ENCODE results near the gene MTMR12.

The MTMR12 gene, protein sequence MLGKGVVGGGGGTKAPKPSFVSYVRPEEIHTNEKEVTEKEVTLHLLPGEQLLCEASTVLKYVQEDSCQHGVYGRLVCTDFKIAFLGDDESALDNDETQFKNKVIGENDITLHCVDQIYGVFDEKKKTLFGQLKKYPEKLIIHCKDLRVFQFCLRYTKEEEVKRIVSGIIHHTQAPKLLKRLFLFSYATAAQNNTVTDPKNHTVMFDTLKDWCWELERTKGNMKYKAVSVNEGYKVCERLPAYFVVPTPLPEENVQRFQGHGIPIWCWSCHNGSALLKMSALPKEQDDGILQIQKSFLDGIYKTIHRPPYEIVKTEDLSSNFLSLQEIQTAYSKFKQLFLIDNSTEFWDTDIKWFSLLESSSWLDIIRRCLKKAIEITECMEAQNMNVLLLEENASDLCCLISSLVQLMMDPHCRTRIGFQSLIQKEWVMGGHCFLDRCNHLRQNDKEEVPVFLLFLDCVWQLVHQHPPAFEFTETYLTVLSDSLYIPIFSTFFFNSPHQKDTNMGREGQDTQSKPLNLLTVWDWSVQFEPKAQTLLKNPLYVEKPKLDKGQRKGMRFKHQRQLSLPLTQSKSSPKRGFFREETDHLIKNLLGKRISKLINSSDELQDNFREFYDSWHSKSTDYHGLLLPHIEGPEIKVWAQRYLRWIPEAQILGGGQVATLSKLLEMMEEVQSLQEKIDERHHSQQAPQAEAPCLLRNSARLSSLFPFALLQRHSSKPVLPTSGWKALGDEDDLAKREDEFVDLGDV

DNA sequence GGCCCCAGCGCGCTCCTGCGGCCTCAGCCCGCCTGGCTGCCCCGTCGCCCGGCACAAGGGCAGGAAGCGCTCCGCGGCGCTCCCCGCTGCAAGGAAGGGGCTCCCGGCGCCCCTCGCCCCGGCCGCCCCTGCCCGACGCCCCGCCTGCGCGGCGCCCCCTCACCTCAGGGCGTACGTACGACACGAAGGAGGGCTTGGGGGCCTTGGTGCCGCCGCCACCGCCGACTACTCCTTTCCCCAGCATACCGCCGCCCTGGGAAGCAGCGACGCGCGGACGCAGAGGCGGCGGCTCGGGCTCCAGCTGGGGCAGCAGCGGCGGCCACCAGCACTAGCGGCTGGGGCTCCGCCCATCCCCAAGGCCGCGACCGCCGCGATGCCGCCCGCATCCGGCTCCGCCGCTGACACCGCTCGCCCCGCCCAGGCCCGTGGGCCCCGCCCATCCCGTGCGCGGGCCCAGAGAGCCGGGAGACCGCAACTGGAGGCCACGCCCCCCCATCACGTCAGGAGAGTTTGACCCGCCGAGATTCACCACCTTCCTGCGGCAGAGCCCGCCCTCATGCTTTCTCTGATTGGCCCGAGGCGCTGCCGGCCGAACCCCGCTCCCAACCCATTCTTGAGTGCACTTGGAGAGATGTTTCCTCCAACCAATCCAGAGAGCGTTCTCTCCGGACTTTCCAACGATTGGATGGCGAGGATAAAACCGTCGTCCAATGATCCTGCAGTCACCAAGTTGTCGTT lies at the start of gene MTMR12:
MTMR12 (minus strand) TSS at position 345 of the 738 bp plus-strand sequence; CDS start at position 244, 101 bp downstream.
- peak; percentile 99 for DNase-seq

DNA sequence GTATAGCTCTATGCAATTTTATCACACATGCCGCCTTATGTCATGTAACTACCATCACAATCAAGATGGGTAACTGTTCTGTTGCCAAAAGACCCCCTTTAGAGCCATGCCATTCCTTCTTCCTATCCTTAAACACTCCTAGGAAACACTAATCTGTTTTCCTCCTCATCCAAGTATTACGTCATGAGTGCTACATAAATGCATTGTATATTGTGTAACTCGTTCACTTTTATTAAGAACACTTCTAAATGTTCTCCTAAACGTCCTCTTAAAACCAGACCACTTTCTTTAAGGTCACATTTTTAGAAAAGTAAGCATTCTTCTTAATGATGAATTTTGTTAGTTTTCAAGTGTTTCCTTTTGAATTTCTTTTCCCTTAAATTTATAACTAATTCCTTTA lies 49.8 kb upstream of the MTMR12 start:
- DNase-seq, result no peak

DNA sequence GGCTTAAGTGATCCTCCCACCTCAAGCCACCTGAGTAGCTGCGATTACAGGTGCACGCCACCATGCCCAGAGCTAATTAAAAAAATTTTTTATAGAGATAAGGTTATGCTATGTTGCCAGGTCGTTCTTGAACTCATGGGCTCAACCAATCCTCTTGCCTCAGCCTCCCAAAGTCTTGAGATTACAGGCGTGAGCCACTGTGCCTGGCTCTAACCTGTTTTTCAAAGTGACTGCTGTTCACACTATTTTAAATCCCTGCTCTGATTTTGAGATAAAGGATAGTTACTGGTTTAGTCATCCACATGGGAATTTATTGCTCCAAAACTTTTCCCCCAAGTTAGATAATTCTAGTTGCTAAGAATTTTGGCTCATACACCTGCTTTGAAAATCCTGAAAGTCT lies 48.2 kb upstream of the MTMR12 start:
- no peak for DNase-seq

DNA sequence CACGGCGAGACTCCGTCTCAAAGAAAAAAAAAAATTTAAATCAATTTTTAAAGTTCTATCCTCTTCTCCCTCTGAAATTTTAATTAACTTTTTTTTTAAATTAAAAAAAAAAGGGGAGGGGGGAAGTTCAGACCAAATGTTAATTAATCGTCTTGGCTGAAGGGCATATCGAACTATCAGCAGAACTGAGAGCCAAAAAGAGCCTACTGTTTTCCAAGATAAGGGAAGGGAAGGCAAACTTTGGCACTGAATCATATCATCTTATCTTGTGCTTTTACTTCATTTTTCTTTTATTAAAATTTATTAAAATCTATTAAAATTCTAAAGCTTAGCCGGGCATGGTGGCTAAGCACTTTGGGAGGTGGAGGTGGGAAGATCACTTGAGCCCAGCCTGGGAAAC lies 45.9 kb upstream of the MTMR12 start:
- DNase-seq, result no peak

DNA sequence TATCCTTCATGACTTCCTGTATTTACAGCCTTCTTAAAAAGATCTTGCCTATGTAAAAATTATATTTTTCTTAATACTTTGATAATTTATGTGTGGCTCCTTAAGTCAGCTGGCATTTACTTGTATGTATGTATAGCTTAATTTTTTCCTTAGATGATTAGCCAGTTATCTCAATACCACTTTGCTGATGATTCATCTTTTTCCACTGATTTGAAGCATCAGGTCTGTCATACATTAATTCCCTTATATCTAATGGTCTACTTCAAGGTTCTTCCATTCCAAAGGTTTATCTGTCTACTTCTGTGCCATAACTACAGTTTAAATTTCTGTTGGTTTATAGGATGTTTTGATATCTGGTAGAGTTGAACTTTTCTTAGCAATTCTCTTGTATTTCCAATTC lies 44.9 kb upstream of the MTMR12 start:
- DNase-seq, result no peak

DNA sequence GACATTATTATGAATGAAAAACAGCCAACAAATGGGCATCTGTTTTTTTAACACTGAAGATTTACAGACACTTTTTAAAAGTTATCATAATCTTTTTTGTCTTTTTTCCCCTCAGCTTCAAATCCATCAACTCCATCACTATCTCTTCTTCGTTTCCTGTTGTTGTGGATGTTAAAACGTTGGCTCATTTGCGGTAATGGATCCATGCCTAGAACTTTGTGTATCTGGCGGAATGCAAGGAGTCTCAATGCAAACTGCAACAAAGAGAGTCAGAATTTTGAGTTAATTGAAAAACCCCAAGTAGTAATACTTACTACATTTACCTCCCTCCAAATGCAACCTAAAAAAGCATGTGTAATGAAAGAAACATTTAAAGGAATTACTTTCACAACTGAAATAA lies 42.9 kb upstream of the MTMR12 start:
- DNase-seq, result no peak

DNA sequence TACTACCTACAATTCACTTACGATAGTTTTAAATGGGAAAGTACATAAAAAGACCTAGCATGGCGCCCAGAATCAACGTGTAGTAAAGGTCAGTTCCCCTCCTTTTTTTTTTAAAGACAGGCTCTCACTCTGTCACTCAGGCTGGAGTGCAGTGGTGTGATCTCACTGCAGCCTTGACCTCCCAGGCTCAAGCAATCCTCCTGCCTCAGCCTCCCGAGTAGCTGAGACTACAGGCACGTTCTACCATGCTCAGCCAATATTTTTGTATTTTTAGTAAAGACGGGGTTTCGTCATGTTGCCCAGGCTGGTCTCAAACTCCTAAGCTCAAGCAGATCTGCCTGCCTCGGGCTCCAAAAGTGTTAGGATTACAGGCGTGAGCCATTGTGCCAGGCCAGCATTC lies 40.7 kb upstream of the MTMR12 start:
- DNase-seq, result no peak

DNA sequence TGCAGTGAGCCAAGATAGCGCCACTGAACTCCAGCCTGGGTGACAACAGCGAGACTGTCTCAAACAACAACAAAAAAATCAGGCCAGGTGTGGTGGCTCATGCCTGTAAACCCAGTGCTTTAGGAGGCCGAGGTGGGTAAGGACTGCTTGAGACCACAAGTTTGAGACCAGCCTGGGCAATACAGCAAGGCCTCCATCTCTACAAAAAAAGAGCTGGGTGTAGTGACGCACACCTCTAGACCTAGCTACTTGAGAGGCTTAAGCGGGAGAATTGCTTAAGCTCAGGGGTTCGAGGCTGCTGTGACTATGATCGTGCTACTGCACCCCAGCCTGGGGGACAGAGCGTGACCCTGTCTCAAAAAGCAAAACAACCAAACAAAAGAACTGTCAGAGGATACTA lies 39.9 kb upstream of the MTMR12 start:
- no peak for DNase-seq

DNA sequence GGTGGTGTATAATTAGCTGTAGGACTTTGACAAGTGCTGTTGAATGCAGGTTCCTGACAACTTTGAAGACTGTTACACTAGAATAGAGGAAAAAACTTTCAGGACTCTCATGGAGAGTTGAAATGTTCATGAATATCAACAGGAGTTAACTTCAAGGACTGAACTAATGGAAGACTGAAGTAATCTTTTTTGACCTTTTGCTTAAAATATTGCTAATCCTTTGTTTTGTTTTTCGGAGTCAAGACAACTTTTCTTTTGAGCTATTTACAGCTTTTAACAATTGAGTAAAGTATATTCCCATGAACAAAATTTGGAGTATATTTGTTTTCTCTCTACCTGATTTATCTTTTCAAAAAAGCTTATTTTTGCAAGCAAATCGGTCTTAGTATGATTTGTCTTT lies 34.1 kb upstream of the MTMR12 start:
- DNase-seq, result no peak

DNA sequence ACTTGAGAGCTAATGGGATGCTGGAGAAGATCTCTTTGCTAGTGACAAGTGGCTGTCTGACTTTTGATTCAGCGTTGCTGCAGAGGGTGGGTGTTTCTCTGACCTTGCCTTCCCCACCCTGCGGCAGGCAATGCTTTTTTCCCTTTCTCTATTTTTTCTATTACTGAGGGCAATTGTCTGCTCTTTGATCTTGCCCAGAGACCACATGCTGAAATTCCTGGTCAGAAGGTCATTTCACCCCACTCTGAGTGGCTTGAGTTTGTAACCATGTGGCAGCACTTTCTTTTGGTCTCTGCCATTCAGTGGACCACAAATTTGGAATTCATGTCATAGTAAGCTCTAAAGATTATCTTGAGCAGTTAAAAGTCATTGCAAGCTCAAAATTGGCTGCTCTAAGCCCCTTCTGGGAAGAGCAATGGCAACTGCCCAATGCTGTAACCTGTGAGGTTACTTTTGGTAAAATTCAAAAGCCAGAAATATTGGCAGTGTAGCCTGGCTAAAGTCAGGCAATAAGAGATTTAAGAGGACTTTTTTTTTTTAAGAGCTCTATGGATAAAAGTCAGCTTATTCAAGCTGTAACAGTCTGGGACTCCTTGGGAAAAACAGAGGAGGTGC lies 30.4 kb upstream of the MTMR12 start:
- no peak for DNase-seq

DNA sequence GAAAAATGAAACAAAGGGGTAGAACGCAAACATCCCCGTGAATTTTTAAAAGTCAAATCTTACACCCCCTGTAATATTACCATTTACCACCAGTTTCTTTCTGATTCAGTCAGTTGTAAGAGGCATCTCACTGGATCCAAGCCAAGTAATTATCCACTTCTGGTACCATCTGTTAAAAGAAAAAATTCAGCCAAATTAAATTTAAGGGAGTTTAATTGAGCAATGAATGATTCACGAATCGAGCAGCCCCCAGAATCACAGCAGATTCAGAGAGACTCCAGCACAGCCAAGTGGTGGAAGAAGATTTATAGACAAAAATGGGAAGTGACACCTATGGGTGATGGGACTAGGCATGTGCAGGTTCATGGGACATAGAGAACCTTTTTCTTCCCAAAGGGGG lies 29.9 kb upstream of the MTMR12 start:
- no peak for DNase-seq

DNA sequence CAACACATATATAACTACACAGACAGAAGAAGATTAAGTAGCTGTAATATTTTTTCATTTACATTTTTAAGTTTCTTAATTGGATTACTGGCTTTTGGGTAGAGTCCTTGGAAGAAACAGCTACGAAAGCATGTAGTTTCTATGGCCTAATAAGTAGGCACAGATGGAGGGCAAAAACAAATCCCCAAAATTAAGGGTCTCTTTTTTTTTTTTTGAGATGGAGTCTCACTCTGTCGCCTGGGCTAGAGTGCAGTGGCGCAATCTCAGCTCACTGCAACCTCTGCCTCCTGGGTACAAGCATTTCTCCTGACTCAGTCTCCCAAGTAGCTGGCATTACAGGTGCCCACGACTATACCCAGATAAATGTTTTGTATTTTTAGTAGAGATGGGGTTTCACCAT lies 27.1 kb upstream of the MTMR12 start:
- DNase-seq, result no peak

DNA sequence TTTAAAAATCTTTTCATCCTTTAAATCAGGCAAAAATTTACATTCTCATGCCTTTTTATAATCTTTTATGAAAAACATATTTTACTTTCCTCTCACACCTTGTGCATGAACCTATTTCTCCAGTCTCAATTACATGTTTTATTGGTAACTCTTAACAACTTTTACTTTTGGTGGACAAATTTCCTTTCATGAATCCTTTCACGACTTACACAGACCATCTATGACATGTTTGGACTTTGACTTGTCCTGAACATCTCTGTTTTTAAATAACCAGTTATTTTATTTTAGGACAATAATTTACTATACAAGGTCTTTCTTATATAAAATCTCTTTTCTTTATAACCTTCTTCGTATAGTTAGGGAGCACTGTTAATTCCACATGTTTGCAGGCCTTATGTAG lies 26.5 kb upstream of the MTMR12 start:
- DNase-seq, result no peak

DNA sequence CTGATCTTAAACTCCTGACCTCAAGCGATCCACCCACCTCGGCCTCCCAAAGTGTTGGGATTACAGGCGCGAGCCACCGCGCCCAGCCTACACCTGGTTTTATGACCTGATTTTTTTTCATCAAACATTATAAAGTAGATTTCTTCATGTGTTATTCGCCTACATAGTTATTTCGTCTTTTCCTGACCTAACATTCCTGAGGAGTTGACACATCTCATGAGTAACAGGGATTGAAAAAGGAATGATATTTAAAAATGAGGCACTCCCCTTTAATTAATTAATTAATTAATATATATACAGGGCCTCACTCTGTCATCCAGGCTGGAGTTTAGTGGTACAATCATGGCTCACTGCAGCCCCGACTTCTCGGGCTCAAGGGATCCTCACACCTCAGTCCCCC lies 20.2 kb upstream of the MTMR12 start:
- DNase-seq, result no peak

DNA sequence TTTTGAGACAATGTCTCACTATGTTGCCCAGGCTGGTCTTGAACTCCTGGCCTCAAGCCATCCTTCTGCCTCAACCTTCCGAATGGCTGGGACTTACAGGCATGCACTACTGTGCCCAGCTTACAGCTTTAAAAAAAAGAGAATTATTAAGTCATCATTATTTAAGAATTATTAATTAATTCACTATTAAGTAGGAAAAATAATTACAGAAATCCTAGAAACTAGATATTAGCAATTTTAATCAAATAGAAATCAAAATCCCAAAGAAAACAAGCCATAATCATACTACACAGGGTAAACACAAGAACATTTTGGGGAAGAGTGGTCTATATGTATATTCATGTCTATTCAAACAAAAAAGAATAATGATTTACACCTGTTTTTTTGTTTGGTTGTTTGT lies 19.6 kb upstream of the MTMR12 start:
- no peak for DNase-seq

DNA sequence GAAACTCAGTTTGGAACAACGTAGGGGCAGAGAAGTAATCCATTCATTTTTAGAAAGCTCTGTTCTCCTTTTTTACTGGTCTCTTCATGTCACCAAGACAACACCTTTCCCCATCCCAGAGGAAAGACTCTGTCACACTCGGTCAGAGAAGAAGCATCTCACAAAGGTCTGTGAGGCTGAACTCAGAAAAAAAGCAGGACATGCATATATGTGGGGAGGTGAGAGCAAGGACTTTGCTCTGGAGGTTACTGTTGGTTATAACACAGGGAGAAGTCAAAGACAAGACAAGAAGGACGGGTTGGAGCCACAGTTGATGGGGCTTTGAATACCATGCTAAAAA lies 19.2 kb upstream of the MTMR12 start:
- DNase-seq, result no peak

DNA sequence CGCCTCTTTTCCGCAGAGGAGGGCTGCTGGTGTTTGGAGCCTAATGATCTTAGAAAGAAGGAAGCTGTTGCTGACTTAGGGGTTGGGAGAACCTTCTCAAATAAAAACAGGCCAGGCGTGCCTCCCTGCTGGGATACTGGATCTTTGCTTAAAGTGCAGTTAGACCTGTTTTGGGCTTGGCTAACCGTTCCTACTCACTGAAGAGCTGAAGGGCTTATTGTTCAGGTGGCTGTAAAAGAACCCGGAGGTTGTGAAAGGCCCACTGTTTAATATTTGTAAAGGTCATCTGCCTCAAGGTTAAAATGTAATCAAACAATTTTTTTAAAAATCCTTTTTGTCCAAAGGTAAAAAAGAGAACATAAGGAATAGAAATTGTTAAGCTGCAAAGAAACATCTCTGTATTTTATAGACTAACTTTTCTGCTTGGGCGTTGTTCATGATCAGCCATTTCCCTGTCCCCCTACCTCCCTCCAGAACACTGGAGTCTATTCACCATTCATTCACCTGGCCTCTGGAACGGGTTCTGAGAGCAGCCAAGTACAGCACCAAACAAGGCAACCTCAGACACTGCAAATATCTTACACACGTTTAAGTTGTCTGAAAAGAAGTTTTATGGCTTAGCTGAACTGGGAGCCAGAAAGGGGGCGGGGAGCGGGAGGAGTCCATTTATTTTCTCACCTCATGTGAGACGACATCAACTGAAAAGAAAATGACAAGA lies 18.6 kb upstream of the MTMR12 start:
- no peak for DNase-seq

DNA sequence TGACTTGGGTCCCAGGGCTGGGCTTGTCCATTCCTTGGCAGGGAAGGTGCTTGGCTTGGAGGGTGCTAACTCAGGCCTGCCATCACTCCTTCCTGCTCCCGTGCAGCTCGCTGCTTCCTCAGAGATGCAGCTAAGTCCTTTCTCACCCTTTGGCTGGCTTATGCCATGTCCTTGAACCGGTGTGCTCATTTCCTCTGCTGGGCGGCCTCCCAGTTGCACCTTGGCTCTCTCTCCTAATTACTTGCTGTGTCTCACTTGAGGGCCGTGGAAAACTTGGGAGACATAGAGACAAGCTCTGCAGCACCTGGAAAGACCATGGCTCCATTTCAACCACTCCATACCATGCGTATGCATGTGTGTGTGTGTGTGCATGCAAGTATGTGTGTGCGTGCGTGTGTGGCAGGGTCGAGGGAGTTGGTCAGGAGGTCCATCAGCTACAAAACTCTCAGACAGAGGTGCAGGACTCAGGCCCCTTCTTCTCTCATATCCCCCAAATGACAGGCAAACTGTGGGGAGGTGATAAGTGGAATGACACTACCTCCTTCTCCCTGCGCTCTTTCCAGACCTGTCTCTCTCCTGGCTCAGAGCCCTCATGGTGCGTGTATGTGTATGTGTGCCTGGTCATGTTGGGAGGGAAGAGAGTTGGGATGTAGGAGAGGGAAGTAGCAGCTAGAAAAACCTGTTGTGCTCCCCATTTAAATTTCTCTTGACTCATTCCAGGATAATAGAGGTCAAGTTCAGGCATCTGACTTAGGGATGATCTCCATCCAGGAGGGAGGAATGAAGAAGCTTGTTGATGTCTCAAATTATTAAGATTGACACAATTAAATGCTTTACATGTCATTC lies 17.6 kb upstream of the MTMR12 start:
- DNase-seq, result no peak

DNA sequence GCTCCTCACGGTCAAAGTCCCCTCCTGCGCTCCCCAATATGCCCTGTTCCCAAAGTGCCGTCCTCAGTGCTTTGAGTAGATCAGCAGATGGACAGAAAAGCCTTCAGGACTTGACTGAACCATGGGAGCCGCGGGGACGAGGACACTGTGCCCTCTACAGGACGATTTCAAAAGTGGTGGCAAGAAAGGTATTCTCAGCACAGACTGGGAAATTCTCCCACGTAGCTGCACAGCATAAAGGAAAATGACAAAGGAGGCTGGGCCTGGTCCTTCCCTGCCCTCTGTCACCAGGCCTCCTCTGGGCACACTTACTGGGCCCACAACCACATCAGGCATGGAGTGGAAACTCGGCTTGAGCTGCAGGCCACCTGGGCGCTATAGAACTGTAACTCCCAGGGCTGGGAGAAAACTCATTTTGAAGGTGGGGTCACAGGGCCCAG lies 16.7 kb upstream of the MTMR12 start:
- peak; percentile 28 for DNase-seq

DNA sequence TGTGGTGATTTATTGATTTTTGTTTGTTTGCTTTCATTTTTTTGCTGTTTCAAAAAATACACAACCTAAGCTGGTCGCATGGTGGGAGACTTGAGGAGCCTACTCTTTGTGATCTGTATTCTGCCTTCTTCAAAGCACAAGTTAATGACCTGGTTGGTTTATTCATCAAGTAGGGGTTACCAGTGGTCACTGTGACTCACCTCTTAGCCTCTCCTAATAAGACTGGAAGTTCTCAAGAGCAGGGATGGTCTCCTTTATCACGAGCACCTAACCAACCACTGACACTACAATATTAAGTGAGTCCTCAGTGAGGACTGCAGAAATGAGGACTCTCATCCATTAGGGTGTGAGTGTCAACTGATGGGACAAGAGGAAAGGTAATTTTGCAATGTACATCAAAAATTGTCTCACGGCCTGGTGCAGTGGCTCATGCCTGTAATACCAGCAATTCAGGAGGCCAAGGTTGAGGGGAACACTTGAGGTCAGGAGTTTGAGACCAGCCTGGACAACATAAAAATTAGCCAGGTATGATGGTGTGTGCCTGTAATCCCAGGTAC lies 13.6 kb upstream of the MTMR12 start:
- no peak for DNase-seq

DNA sequence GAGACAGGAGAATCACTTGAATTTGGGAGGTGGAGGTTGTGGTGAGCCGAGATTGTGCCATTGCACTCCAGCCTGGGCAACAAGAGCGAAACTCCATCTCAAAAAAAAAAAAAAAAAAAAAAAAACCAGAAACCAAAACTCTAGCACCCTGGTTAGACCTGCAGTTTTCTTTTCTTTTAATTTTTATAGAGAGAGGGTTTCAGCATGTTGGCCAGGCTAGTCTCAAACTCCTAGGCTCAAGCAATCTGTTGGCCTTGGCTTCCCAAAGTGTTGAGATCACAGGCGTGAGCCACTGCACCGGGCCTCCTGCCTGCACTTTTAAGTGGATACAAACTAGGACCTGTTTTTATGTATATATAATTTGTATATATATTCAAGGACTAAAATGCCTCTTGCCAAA lies 12.9 kb upstream of the MTMR12 start:
- no peak for DNase-seq
